ENCODE results near the gene SETDB2.

DNA sequence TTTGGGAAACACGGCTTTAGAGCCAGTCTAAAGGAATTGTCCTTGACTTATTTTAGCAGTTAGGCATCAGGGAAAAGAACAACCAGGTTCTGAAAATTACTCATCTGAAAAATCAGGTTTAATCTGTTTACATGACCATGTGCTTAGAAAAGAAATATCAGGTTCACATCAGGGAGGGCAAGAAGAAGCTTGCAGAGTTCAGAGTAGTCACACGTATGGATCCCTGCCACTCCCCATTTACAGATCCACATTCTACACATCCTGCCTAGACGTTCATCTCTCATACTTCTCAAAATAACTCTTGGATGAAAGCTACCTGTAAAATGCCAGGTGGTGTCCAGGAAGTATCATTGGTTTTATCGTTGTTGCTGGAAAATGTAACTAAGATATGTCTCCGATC, 37.7 kb downstream of the SETDB2 start:
- TF ChIP-seq FOXM1 (IDR thresholded peaks at IDR 0.05; ENCODE audit: borderline replicate concordance, low read depth) (no peak), TEAD4 (IDR thresholded peaks at IDR 0.05) (no peak), EP300 (IDR thresholded peaks at IDR 0.05; ENCODE audit: borderline replicate concordance) (no peak), RAD21 (IDR thresholded peaks at IDR 0.05; ENCODE audit: low read depth) (no peak), ZBTB7A (IDR thresholded peaks at IDR 0.05; ENCODE audit: low read depth) (no peak), YY1 (IDR thresholded peaks at IDR 0.05; ENCODE audit: low read depth) (no peak), NFIC (IDR thresholded peaks at IDR 0.05) (no peak), TAF1 (IDR thresholded peaks at IDR 0.05; ENCODE audit: low read depth) (no peak), USF1 (IDR thresholded peaks at IDR 0.05) (no peak), CEBPB (IDR thresholded peaks at IDR 0.05) (no peak)
- TF ChIP-seq, protein P1, sequence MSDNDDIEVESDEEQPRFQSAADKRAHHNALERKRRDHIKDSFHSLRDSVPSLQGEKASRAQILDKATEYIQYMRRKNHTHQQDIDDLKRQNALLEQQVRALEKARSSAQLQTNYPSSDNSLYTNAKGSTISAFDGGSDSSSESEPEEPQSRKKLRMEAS (IDR thresholded peaks at IDR 0.05) = no peak
- TF ChIP-seq, protein P2, sequence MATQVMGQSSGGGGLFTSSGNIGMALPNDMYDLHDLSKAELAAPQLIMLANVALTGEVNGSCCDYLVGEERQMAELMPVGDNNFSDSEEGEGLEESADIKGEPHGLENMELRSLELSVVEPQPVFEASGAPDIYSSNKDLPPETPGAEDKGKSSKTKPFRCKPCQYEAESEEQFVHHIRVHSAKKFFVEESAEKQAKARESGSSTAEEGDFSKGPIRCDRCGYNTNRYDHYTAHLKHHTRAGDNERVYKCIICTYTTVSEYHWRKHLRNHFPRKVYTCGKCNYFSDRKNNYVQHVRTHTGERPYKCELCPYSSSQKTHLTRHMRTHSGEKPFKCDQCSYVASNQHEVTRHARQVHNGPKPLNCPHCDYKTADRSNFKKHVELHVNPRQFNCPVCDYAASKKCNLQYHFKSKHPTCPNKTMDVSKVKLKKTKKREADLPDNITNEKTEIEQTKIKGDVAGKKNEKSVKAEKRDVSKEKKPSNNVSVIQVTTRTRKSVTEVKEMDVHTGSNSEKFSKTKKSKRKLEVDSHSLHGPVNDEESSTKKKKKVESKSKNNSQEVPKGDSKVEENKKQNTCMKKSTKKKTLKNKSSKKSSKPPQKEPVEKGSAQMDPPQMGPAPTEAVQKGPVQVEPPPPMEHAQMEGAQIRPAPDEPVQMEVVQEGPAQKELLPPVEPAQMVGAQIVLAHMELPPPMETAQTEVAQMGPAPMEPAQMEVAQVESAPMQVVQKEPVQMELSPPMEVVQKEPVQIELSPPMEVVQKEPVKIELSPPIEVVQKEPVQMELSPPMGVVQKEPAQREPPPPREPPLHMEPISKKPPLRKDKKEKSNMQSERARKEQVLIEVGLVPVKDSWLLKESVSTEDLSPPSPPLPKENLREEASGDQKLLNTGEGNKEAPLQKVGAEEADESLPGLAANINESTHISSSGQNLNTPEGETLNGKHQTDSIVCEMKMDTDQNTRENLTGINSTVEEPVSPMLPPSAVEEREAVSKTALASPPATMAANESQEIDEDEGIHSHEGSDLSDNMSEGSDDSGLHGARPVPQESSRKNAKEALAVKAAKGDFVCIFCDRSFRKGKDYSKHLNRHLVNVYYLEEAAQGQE (IDR thresholded peaks at IDR 0.05; ENCODE audit: low read depth) = no peak

Measured in Ishikawa (cell line).